Rectal smooth muscle tissue (tissue), 1 donor: Measurements from ENCODE around the gene SNN.
A peak's percentile ranks its signal among the peaks of the same experiment; 100 is the strongest.

ENCODE experiments used
- H3K27ac ChIP-seq: one replicate; pipeline ENCODE4 v1.7.0; 2013; ENCODE audit warnings: low read depth, low read length, inconsistent platforms
- H3K27me3 ChIP-seq: one replicate; pipeline ENCODE4 v1.7.0; 2013; ENCODE audit warnings: low read length; ENCODE audit not compliant: control insufficient read depth, insufficient read depth
- H3K36me3 ChIP-seq: one replicate; pipeline ENCODE4 v1.7.0; 2013; ENCODE audit warnings: low read length; ENCODE audit not compliant: control insufficient read depth, insufficient read depth
- H3K4me1 ChIP-seq: one replicate; pipeline ENCODE4 v1.7.0; 2013; ENCODE audit warnings: low read length; ENCODE audit not compliant: control insufficient read depth, insufficient read depth
- H3K4me3 ChIP-seq: one replicate; pipeline ENCODE4 v1.7.0; 2013; ENCODE audit warnings: low read length
- H3K9ac ChIP-seq: one replicate; pipeline ENCODE4 v1.7.0; 2013; ENCODE audit warnings: low read length

Gene SNN

GRCh38 chr16:11662582-11662981 lies 5.7 kb upstream of the SNN start:
- no peak overlapping the region for H3K27ac ChIP-seq
- no peaks in the 10 kb centered on the region for H3K4me1 ChIP-seq
- H3K27me3 ChIP-seq = no peaks in the 10 kb centered on the region
- H3K4me3 ChIP-seq = no peak overlapping the region
- H3K9ac ChIP-seq = no peak overlapping the region
- no peaks in the 10 kb centered on the region for H3K36me3 ChIP-seq

GRCh38 chr16:11665071-11665491 lies 3.2 kb upstream of the SNN start:
- no peaks in the 10 kb centered on the region for H3K36me3 ChIP-seq
- no peak overlapping the region for H3K4me3 ChIP-seq
- no peaks in the 10 kb centered on the region for H3K27me3 ChIP-seq
- no peak overlapping the region for H3K27ac ChIP-seq
- no peaks in the 10 kb centered on the region for H3K4me1 ChIP-seq
- no peak overlapping the region for H3K9ac ChIP-seq

- no peak overlapping the region for H3K27ac ChIP-seq
- H3K9ac ChIP-seq = no peak overlapping the region
- peaks cover 3% of the 10 kb centered on the region for H3K27me3 ChIP-seq
- H3K4me1 ChIP-seq = peaks cover 4% of the 10 kb centered on the region
- H3K36me3 ChIP-seq = no peaks in the 10 kb centered on the region
- H3K4me3 ChIP-seq = no peak overlapping the region
Measured at GRCh38 chr16:11666103-11667055, 1.9 kb upstream of the SNN start.

- Histone ChIP-seq H3K4me3 (peak overlapping the region; percentile 81), H3K4me1 (peaks cover 4% of the 10 kb centered on the region), H3K27ac (no peak overlapping the region), H3K36me3 (no peaks in the 10 kb centered on the region), H3K9ac (no peak overlapping the region), H3K27me3 (peaks cover 3% of the 10 kb centered on the region)
Measured at GRCh38 chr16:11667221-11667823, 933 bp upstream of the SNN start.

- H3K9ac ChIP-seq = peak overlapping the region; percentile 55
- H3K4me1 ChIP-seq = peaks cover 7% of the 10 kb centered on the region
- peak overlapping the region; percentile 48 for H3K27ac ChIP-seq
- no peaks in the 10 kb centered on the region for H3K36me3 ChIP-seq
- peak overlapping the region; percentile 84 for H3K4me3 ChIP-seq
- H3K27me3 ChIP-seq = peaks cover 3% of the 10 kb centered on the region
Measured at GRCh38 chr16:11668623-11669379, 546 bp downstream of the SNN start.

- H3K4me1 ChIP-seq = peaks cover 7% of the 10 kb centered on the region
- peak overlapping the region; percentile 48 for H3K27ac ChIP-seq
Measured at GRCh38 chr16:11669380-11670146, 1.3 kb downstream of the SNN start.

GRCh38 chr16:11670171-11671131 lies 2.2 kb downstream of the SNN start:
- Histone ChIP-seq H3K27me3 (peaks cover 3% of the 10 kb centered on the region), H3K4me3 (peak overlapping the region; percentile 84), H3K36me3 (no peaks in the 10 kb centered on the region), H3K27ac (peak overlapping the region; percentile 19), H3K4me1 (peaks cover 7% of the 10 kb centered on the region), H3K9ac (no peak overlapping the region)

More at GRCh38 chr16:11669380-11670146, 1.3 kb downstream of the SNN start:
- Histone ChIP-seq H3K4me3 (peak overlapping the region; percentile 84), H3K9ac (peak overlapping the region; percentile 16), H3K27me3 (peaks cover 3% of the 10 kb centered on the region), H3K36me3 (no peaks in the 10 kb centered on the region)

GRCh38 chr16:11671271-11671670 lies 3.0 kb downstream of the SNN start:
- peaks cover 3% of the 10 kb centered on the region for H3K27me3 ChIP-seq
- no peak overlapping the region for H3K4me3 ChIP-seq
- peaks cover 7% of the 10 kb centered on the region for H3K4me1 ChIP-seq
- no peak overlapping the region for H3K27ac ChIP-seq
- no peak overlapping the region for H3K9ac ChIP-seq
- peaks cover 4% of the 10 kb centered on the region for H3K36me3 ChIP-seq

- Histone ChIP-seq H3K27me3 (peaks cover 3% of the 10 kb centered on the region), H3K27ac (no peak overlapping the region), H3K4me3 (no peak overlapping the region), H3K36me3 (peaks cover 6% of the 10 kb centered on the region), H3K9ac (no peak overlapping the region), H3K4me1 (peaks cover 7% of the 10 kb centered on the region)
Measured at GRCh38 chr16:11671676-11672075, 3.4 kb downstream of the SNN start.

GRCh38 chr16:11672206-11673090 lies 4.2 kb downstream of the SNN start:
- H3K27me3 ChIP-seq = peaks cover 3% of the 10 kb centered on the region
- no peak overlapping the region for H3K27ac ChIP-seq
- H3K9ac ChIP-seq = no peak overlapping the region
- peaks cover 7% of the 10 kb centered on the region for H3K4me1 ChIP-seq
- H3K36me3 ChIP-seq = peaks cover 12% of the 10 kb centered on the region
- no peak overlapping the region for H3K4me3 ChIP-seq
